Duodenal mucosa (tissue), 2 donors: ENCODE data around the gene ATP5MC3.

Source experiments
- H3K27ac ChIP-seq: one replicate; pipeline ENCODE4 v1.7.0; 2013; ENCODE audit warnings: low read depth, low read length
- H3K27me3 ChIP-seq, 2 donors: one replicate each; pipeline ENCODE4 v1.7.0; 2013; ENCODE audit warnings: low read length in 2 of 2, control low read depth in 1 of 2; ENCODE audit not compliant: insufficient read depth in 2 of 2, control insufficient read depth in 1 of 2
- H3K36me3 ChIP-seq, 2 donors: one replicate each; pipeline ENCODE4 v1.7.0; 2013; ENCODE audit warnings: low read length in 2 of 2, control low read depth in 1 of 2; ENCODE audit not compliant: insufficient read depth in 2 of 2, control insufficient read depth in 1 of 2
- H3K4me1 ChIP-seq, 2 donors: one replicate each; pipeline ENCODE4 v1.7.0; 2013; ENCODE audit warnings: low read length in 2 of 2, control low read depth in 1 of 2; ENCODE audit not compliant: insufficient read depth in 2 of 2, control insufficient read depth in 1 of 2
- H3K4me3 ChIP-seq, 2 donors: one replicate each; pipeline ENCODE4 v1.7.0; 2013; ENCODE audit warnings: low read length in 2 of 2, low read depth in 1 of 2
- H3K9ac ChIP-seq, 2 donors: one replicate each; pipeline ENCODE4 v1.7.0; 2013; ENCODE audit warnings: low read length in 2 of 2, low read depth in 1 of 2
- H3K9me3 ChIP-seq, 2 donors: one replicate each; pipeline ENCODE4 v1.7.0; 2013; ENCODE audit warnings: low read length in 2 of 2, control low read depth in 1 of 2; ENCODE audit not compliant: control insufficient read depth in 1 of 2

The ATP5MC3 gene

GRCh38 chr2:175195012-175195411 lies 13.5 kb upstream of the ATP5MC3 start:
- no peak overlapping the region for H3K27ac ChIP-seq
- no peaks in the 10 kb centered on the region for H3K27me3 ChIP-seq
- no peak overlapping the region for H3K9ac ChIP-seq
- no peaks in the 10 kb centered on the region for H3K9me3 ChIP-seq
- no peaks in the 10 kb centered on the region for H3K36me3 ChIP-seq
- no peak overlapping the region for H3K4me3 ChIP-seq
- H3K4me1 ChIP-seq, result no peaks in the 10 kb centered on the region

GRCh38 chr2:175188761-175189160 lies 7.3 kb upstream of the ATP5MC3 start:
- Histone ChIP-seq H3K4me1 (no peaks in the 10 kb centered on the region), H3K4me3 (no peak overlapping the region), H3K27ac (no peak overlapping the region), H3K27me3 (no peaks in the 10 kb centered on the region), H3K36me3 (no peaks in the 10 kb centered on the region), H3K9ac (no peak overlapping the region), H3K9me3 (no peaks in the 10 kb centered on the region)

- Histone ChIP-seq H3K27me3 (no peaks in the 10 kb centered on the region), H3K36me3 (no peaks in the 10 kb centered on the region), H3K27ac (no peak overlapping the region), H3K4me1 (no peaks in the 10 kb centered on the region), H3K4me3 (no peak overlapping the region), H3K9ac (no peak overlapping the region), H3K9me3 (no peaks in the 10 kb centered on the region)
Observed at GRCh38 chr2:175187378-175187777, 5.9 kb upstream of the ATP5MC3 start.

GRCh38 chr2:175183674-175184073 lies 2.2 kb upstream of the ATP5MC3 start:
- Histone ChIP-seq H3K9ac (no peak overlapping the region), H3K9me3 (no peaks in the 10 kb centered on the region), H3K4me3 (no peak overlapping the region), H3K27ac (no peak overlapping the region), H3K27me3 (no peaks in the 10 kb centered on the region), H3K4me1 (peaks cover 4 to 12% of the 10 kb centered on the region in 2 donors), H3K36me3 (peaks cover 6 to 14% of the 10 kb centered on the region in 2 donors)

- peaks cover 22 to 32% of the 10 kb centered on the region in 2 donors for H3K36me3 ChIP-seq
- peaks cover 11 to 12% of the 10 kb centered on the region in 2 donors for H3K4me1 ChIP-seq
- peak overlapping the region in 1 of 2 donors; percentile 98 for H3K9ac ChIP-seq
- no peaks in the 10 kb centered on the region for H3K27me3 ChIP-seq
- no peaks in the 10 kb centered on the region for H3K9me3 ChIP-seq
- H3K4me3 ChIP-seq, result peak overlapping the region; percentile 89 to 96
- H3K27ac ChIP-seq, result peak overlapping the region; percentile 92
Observed at GRCh38 chr2:175181877-175182308, 383 bp upstream of the ATP5MC3 start.

GRCh38 chr2:175180701-175181103 lies 808 bp downstream of the ATP5MC3 start:
- H3K9me3 ChIP-seq, result no peaks in the 10 kb centered on the region
- peaks cover 23 to 38% of the 10 kb centered on the region in 2 donors for H3K36me3 ChIP-seq
- peaks cover 11 to 12% of the 10 kb centered on the region in 2 donors for H3K4me1 ChIP-seq
- H3K27ac ChIP-seq, result peak overlapping the region; percentile 92
- H3K9ac ChIP-seq, result peak overlapping the region; percentile 94 to 98
- no peaks in the 10 kb centered on the region for H3K27me3 ChIP-seq
- peak overlapping the region; percentile 89 to 96 for H3K4me3 ChIP-seq

GRCh38 chr2:175176624-175177023 lies 4.9 kb downstream of the ATP5MC3 start:
- Histone ChIP-seq H3K9ac (no peak overlapping the region), H3K4me1 (peaks cover 9 to 11% of the 10 kb centered on the region in 2 donors), H3K27me3 (no peaks in the 10 kb centered on the region), H3K9me3 (no peaks in the 10 kb centered on the region), H3K4me3 (no peak overlapping the region), H3K36me3 (peaks cover 23 to 48% of the 10 kb centered on the region in 2 donors), H3K27ac (no peak overlapping the region)

- no peak overlapping the region for H3K27ac ChIP-seq
- no peaks in the 10 kb centered on the region for H3K27me3 ChIP-seq
- no peak overlapping the region for H3K4me3 ChIP-seq
- H3K9me3 ChIP-seq, result no peaks in the 10 kb centered on the region
- peaks cover 23 to 48% of the 10 kb centered on the region in 2 donors for H3K36me3 ChIP-seq
- H3K9ac ChIP-seq, result no peak overlapping the region
- peaks cover 8 to 11% of the 10 kb centered on the region in 2 donors for H3K4me1 ChIP-seq
Observed at GRCh38 chr2:175175896-175176295, 5.6 kb downstream of the ATP5MC3 start.

GRCh38 chr2:175175320-175175719 lies 6.2 kb downstream of the ATP5MC3 start:
- no peaks in the 10 kb centered on the region for H3K27me3 ChIP-seq
- no peaks in the 10 kb centered on the region for H3K9me3 ChIP-seq
- H3K4me1 ChIP-seq, result peaks cover 2 to 11% of the 10 kb centered on the region in 2 donors
- H3K36me3 ChIP-seq, result peaks cover 23 to 48% of the 10 kb centered on the region in 2 donors
- H3K27ac ChIP-seq, result no peak overlapping the region
- no peak overlapping the region for H3K4me3 ChIP-seq
- H3K9ac ChIP-seq, result no peak overlapping the region

- no peak overlapping the region for H3K9ac ChIP-seq
- H3K36me3 ChIP-seq, result peaks cover 0 to 10% of the 10 kb centered on the region in 2 donors
- H3K27ac ChIP-seq, result no peak overlapping the region
- H3K4me3 ChIP-seq, result no peak overlapping the region
- H3K4me1 ChIP-seq, result peaks cover 12 to 17% of the 10 kb centered on the region in 2 donors
- no peaks in the 10 kb centered on the region for H3K9me3 ChIP-seq
- no peaks in the 10 kb centered on the region for H3K27me3 ChIP-seq
Observed at GRCh38 chr2:175170659-175171304, 10.7 kb downstream of the ATP5MC3 start.
